Esophagus mucosa (tissue), 1 donor: Measurements from ENCODE around the gene PFKFB3. TPM values are rescaled to one million over a fixed set of nuclear protein-coding genes. Genes with fewer than 3 reads are reported as not detected.
"Not testable (repeated sequence)": the region's sequence is repeated elsewhere in the genome, so short reads cannot be mapped to it uniquely, and the experiment has no call there.

Experiments used
- ATAC-seq: fragments of 200-7000 bp; cut with Tn5 transposase; one replicate; pipeline ENCODE4 v1.9.1; 2020
- total RNA-seq: library from RNA; stranded (reverse); gene quantifications from one replicate; pipeline ENCODE4 v1.2.4, GENCODE V29; 2023
- donor health status: DM: yes; HTN: yes; CAD: no.

PFKFB3 gene
- total RNA-seq, 1 donor from 2014 or later, result 48.2 TPM

DNA sequence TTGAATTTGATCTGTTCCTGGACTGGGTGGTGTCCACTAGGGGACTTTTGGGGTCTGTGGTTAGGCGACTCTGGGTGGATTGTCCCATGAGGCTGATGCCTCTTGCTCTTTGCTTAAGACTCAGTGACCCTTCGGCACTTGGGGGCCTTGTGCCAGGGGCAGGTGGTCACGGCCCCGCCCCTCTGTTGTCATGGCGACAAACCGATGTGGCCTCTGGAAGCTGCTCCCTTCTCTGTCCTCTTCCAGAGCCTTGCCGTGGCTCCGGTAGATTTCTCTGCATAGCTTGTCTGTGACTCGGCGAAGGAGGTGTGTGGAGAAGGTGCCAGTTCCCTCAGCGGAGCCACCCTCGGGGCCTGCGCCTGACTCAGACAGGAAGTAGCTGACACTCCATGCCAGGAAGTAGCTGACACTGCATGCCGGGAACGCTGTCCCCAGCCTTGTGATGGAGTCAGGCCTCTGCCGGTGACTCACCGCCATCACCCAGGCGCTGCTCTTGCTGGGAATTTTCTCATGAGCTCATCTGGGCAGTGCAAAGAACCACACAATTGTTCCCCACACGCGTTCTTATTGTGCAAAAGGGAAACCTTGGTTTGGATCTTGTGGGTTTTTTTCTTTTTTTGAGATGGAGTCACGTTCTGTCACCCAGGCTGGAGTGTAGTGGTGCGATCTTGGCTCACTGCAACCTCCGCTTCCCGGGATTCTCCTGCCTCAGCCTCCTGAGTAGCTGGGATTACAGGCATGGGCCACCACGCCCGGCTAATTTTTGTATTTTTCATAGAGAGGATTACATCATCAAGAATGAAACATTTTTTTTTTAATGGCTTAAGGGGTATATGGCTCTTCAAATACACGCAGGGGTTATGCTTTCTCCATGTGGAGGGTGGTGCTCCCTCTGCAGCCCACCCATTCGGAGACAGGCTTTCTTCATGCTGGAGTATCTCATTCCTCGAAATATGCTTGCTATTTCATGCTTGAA is 72.6 kb downstream of the PFKFB3 start:
- peak; percentile 100 for ATAC-seq

DNA sequence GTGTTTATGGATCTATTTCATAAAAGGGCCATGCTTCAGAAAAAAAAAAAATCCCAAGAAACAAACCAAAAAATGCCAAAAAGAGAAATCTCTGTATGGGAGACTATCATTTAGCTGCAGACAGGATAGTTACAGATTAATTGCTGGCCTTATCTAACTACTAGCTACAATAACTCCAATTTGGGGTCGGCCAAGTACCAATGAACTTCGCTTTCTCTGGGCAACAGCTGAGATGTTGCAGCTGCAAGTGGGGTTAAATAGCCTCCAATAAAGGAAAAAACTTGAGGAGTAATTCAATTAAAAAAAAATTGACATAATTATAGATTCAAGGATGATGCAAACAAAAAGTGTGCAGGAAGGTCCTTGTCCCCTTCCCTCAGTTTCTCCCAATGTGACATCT is 73.6 kb downstream of the PFKFB3 start:
- no peak for ATAC-seq

DNA sequence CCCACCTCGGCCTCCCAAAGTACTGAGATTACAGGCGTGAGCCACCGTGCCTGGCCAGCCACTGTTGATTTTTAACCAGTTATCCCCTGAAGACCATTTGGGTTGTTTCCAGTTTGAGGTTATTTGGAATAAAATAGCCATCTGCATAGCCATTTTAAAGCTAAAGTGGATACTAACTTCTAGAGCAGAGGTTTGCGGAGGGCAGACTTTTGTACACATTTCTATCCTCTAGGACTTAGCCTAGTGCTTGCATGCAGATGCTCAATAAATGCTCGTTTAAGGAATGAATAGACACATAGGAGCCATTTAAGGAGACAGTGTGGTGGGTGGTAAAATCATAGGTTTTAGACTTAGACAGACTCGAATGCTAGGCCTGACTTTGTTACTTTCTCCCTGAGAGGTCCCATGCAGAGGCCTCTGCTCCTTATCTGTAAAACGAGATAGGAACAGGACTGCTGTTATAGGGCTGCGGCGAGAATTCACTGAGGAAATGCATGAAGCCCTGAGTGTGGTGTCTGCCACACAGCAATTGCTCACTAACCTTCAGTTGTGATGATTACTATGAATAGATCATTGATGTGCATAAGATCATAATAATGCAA is 75.9 kb downstream of the PFKFB3 start:
- ATAC-seq, result no peak

DNA sequence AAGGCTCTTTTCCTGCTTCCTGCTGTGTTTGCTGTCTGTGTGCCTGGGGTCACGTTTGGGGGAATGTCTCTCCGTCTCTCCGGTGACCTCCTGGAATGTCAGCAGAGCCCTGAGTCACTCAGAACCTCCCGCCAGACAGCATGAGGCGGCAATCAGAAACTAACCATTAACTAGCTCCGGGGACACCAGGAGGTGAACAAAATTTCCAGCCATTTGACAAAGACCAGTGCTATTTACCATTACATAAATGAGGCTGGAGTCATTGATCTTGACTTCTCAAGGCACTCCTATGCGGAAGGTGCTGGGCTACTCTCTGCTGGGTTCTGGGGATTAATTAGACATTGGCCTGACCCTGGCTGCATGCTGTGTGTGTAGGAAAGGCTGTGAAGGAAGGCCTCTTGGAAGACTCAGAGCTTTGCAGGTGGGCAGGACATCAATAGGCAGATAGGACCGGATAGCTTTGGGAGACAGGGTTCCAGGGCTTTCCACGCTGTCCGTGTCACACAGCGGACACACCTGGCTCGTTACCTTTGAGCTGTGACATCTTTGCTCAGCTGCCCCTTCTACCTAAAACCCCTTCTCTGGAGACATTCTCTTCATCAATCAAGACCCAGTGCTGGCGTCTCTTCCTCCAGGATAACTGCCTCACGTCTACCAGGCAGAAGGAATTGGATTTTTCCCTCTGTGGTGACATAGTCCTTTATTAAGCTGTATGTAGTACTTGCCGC is 77.0 kb downstream of the PFKFB3 start:
- no peak for ATAC-seq

DNA sequence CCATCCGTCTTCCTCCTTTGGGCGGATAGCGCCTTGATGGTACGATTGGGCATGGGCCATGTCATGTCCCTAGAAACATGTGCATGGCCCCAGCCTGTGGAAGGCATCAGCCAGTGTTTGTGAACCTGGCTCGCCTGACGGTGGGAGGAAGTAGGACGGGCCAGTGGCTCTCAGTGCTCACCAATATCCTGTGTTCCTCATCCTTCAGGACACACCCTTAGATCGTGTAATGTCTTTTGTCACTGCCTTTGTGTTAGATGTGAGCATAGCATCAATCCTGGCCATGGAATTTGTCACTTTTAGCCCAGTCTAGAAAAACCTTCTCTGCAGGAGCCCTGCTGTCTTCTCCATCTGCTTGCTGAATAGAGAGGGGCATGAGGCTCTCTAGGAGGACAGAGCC is 77.6 kb downstream of the PFKFB3 start:
- no peak for ATAC-seq

DNA sequence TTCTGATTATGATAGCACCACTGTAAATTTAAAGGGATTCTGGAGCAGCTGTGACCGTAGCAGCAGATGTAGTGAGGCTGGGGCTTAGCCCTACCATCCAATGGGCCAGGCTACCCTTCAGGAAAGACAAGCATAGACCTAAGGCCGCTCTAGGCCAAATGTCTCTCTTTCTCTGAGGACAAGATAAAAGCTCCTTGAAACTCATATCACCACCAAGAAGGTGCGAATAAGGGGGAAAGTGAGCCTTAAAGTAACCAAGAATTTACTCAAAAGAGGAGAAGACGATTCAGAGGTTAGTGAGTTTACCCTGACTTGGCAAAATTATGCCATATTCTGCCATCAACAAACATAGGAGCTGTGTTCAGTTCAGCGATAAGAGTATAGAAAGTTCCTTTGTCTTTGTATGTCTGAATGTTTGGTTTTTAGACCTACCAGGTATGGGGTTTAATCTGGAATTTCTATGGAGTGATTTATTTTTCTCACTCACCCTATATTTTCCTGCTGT is 79.8 kb downstream of the PFKFB3 start:
- ATAC-seq, result no peak

DNA sequence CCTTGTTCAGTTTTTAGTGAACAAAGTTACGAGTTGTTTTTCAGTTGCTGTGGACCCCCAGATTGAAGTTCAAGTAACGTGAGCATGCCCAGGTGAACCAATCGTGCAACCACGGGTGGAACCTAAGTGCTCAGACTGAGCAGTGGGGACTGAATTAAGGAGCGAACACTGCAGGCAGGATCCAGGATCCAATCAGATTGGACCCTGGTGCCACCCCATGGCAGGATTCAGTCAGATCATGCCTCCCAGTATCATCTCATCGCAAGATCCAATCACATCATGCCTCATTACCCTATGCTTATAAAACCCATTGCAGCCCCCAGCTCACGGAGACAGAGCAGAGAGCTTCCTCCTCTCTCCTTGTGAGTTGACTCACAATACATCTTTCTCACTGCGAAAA is 80.9 kb downstream of the PFKFB3 start:
- ATAC-seq, result no peak

DNA sequence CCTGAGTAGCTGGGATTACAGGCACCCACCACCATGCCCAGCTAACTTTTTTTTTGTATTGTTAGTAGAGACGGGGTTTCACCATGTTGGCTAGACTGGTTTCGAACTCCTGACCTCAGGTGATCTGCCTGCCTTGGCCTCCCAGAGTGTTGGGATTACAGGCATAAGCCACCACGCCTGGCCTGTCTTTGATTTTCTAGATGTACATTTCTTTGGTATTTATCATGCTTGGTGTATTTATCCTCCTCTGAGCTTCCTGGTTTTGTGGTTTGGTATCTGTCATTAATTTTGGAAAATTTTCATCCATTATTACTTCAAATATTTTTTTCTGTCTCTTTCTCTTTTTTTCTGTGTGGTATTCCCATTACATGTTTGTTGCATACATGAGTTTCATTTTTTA is 87.9 kb downstream of the PFKFB3 start:
- peak; percentile 81 for ATAC-seq

DNA sequence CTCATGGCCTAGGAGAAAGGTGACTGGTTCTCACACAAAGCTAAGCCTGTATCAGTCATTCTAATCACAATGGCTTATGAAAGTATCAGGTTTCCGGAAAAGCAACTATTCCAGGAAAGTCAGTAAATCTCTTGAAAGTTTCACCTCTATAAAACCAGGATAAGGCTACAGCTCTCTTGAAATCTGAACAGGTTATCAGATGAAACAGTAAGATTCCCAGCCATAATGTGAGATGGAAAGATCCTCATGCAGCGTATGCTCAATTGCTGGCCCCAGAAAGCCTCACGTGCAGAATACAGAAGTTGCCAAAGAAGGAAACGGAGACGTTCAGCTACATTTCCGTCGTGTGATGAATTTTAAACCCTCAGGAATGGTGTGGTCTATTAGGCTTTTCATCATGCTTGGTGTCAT is 90.0 kb downstream of the PFKFB3 start:
- ATAC-seq, result peak; percentile 36

DNA sequence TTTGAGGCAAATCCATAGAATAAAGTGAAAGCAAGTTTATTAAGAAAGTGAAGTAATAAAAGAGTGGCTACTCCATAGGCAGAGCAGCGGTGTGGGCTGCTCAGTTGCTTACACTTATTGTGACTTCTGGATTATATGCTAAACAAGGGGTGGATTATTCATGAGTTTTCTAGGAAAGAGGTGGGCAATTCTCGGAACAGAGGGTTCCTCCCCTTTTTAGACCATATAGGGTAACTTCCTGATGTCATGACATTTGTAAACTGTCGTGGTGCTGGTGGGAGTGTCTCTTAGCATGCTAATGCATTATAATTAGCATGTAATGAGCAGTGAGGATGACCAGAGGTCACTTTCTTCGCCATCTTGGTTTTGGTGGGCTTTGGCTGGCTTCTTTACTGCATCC is 93.7 kb downstream of the PFKFB3 start:
- ATAC-seq, result not testable (repeated sequence)

DNA sequence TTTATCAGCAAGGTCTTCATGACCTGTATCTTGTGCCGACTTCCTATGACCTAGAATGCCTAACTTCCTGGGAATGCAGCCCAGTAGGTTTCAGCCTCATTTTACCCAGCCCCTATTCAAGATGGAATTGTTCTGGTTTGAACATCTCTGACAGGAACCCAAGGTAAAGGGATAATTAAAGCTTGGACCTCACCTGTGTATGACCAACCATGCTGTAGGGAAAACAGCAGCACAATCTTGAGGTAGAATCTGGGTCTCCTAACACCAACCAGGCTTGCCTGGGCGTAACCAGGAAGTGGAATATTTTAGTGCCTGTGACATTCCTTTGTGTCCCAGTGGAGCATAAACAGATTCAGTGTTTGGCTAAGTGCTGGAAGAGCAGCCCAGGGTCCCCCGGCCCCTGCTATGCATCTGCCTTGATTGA is 94.1 kb downstream of the PFKFB3 start:
- no peak for ATAC-seq

DNA sequence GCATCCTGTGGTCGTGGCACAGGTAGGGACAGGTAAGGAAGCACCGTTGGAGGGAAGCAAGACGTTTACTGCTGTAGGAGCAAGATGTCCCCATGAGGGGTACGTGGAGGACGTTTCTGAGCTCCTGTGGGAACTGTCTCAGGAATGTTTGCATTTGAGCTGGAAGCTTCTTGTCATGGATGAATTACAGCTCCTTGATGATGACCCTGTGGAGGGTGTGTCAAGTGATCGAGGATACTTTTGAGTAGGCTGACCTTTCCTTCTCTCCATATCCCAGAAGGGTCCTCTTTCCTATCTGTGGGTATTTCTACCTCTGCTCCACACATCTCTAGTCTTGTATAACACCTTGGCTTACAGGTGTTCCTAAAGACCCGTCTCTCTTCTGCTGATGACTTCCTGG is 94.8 kb downstream of the PFKFB3 start:
- no peak for ATAC-seq

DNA sequence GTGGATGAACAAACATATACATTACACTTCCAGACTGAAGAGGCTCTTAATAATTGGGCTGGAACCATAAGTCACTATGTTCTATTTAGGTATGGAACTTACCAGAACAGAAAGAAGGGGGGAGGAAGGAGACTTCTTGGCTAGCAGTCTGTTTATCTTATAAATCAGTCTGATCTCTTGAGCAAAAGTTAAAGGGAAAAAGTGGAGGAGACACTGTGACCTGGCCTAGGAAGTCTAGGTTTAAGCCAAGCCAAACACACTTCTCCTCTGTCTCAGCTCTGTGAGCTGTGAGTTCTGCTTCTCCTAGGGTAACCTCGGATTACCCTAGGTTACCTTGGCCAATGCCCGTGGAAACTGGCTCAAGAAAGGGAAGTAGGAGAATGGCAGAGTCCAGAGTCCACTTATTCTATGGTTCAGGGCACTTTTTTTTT is 95.2 kb downstream of the PFKFB3 start:
- no peak for ATAC-seq

DNA sequence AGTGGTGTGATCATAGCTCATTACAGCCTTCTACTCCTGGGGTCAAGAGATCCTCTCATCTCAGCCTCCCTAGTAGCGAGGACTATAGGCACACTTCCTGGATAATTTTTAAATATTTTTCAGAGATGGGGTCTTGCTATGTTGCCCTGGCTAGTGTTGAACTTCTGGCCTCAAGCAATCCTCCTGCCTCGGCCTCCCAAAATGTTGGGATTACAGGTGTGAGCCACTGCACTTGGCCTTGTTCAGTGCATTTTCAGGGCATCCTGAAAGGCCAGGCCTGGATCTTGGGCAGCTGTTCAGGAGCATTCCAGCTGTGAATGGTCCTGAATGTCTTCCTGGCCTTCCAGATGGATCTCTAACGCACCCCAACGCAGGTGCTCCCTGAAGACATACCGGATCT is 95.7 kb downstream of the PFKFB3 start:
- ATAC-seq, result no peak

DNA sequence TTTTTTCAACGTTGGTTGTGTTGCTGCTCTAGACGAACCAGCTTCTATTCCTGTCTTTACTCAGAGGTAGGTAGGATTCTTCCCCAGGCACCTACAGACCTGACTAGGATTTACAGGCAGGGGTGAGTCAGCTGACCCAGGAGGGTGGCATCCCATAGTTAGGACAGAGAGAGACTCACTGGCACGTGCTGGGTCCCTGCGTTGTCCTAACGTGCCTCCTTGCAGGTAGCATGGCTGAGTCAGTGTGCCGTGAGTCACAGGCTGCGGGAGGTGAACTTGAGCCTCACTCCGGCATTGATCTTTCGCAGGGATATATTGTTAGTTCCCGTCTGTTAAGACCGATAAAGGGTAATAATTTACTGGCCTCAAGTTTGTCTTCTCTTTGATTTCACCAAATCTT is 96.5 kb downstream of the PFKFB3 start:
- ATAC-seq, result peak; percentile 99

DNA sequence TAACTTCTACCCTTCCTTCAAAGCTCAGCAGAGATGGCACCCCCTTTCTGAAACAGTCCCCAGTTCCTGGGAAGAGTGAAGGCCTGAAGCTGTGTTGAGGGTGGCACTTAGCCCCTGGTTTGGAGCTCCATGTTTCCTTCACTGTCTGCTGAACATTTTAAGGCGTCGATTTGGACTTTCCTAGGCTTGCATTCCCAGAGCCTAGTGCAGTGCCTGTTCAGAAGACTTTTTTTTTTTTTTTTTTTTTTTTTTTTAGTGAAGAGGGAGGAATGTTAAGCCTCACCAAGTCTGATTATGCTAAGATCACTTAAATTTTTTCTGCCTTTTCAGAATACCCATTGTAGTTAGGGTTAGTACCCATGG is 97.0 kb downstream of the PFKFB3 start:
- no peak for ATAC-seq

DNA sequence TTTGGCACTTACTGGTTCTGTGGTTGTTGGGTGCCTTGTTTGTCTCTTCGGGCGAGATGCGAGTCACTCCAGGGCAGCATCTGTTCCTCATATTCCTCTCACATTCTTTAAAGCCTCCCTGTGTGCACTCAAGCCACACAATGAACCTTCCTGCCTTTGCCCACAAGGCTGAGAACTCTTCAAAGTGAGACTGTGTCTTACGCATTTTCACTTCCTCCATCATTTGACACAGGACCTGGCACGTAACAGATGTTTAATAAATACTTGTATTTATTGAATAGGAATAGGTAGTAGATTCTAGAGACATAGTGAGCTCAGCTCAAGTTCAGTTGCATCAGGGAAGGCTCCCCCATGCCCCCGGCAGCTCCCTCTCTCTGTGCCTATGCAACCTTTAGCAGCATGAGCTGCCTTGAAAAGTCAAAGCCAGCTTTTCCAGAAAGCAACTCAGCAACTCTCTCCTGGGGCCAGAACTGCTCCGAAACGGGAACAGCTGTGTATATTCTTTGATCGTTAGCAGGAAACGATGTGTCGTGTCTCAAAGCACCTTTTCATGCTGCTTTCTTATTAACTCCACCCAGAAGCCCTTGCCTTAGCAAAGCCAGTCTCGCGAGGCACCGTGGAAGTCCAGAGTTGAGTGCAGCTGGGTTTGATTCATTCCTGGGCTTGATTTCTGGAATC is 97.5 kb downstream of the PFKFB3 start:
- peak; percentile 27 for ATAC-seq

DNA sequence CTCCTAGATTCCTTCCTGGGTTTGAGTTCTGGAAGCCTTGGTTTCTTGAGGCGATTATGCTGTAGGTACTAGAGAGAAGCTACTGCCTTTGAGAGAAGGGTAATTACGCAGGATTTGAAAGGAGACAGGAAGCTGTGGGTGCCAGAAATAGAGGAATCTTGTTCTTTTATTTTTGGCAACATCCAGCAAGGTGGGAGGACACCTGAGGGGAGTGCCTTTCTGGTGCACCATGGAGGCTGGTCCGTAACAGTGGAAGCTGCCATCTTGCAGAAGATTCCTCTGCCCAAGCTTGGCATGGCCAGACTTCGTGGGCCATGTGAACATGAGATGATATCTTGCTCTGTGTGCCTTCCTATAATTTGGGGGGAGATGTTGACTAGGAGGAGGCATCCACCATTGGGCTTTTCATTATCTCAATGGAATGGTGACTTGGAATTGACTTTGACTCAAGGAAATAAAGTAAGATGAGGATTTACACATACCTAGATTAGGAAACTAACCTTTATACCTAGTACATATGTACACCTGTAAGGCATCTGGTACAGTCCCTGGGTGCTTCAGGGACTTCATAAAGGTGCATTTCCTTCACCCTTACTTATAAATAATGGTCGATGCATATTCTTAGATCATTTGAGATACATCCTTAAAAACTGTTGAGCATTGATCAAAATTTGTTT is 98.2 kb downstream of the PFKFB3 start:
- ATAC-seq, result no peak

DNA sequence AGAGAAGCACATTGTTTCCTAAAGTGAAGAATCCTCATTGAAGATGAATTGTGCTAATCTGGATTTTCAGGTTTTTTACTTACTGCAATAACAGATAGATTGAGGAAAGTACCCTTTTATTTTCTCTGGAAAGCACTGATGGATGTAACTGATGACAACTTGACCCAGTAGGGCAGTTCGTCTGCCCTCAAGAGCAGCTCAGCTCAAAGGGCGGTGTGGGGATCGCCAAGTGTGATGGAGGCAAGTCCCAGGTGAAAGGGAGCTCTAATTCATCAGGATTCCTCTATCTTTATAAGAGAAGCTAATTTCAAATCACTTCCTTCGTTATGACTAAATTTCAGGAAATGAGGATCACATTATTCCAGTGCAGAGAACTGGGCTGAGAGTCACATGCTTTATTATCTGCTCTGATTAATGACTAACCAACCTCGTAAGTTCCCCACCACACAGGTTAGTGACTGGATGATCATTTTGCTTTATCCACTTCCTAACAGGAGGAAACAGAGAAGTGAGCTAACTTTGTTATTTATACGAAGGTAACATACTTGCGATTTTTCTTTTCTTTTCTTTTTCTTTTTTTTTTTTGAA is 98.8 kb downstream of the PFKFB3 start:
- no peak for ATAC-seq
